Peyer's patch (tissue), 4 donors: ENCODE measurements around the gene SNED1. TPM values are rescaled to one million over a fixed set of nuclear protein-coding genes. Genes with fewer than 3 reads are reported as not detected.
A peak's percentile ranks its signal among the peaks of the same experiment; 100 is the strongest.

Experiments
- DNase-seq, 3 donors: peaks; one replicate each; pipeline ENCODE4 v3.0.0-alpha.2; 2017 to 2019
- H3K27ac ChIP-seq, 4 donors: fragments of 200-600 bp; sonication (generic); one replicate each; pipeline ENCODE4 v1.5.1; 2016 to 2019
- H3K27me3 ChIP-seq, 2 donors: fragments of 200-600 bp; sonication (generic); one replicate each; pipeline ENCODE4 v1.5.1; 2019
- H3K36me3 ChIP-seq, 3 donors: fragments of 200-600 bp; sonication (generic); one replicate each; pipeline ENCODE4 v1.5.1; 2016 to 2019
- H3K4me1 ChIP-seq, 4 donors: fragments of 200-600 bp; sonication (generic); one replicate each; pipeline ENCODE4 v1.5.1; 2016 to 2019
- H3K4me3 ChIP-seq, 4 donors: fragments of 200-600 bp; sonication (generic); 1 replicate in 3 of 4; 2 replicates in 1 of 4; pipeline ENCODE4 v1.5.1; 2016 to 2019; ENCODE audit warnings: mild to moderate bottlenecking in 1 of 4
- H3K9me3 ChIP-seq, 4 donors: fragments of 200-600 bp; sonication (generic); one replicate each; pipeline ENCODE4 v1.5.1; 2016 to 2019; ENCODE audit warnings: mild to moderate bottlenecking in 1 of 4
- POLR2A ChIP-seq, 2 donors: fragments of 450-650 bp; IDR thresholded peaks; one replicate each; pipeline ENCODE4 v1.5.1; 2017; ENCODE audit warnings: antibody characterized with exemption in 2 of 2, mild to moderate bottlenecking in 2 of 2, moderate library complexity in 2 of 2
- total RNA-seq, 4 donors: library from RNA; depleted of rRNA; stranded (reverse); fragments of >200 nt; gene quantifications; one replicate each; pipeline ENCODE4 v1.1.0, GENCODE V29; 2016
- TF ChIP-seq, protein P1 (sequence below), 6 experiments: fragments of 450-650 bp in 4 of 6; fragments of 200-600 bp in 2 of 6; sonication (generic) in 1 of 6; IDR thresholded peaks; one replicate each; pipeline ENCODE4 v1.5.1; 2017 to 2019; ENCODE audit warnings: antibody characterized with exemption in 6 of 6, mild to moderate bottlenecking in 3 of 6, moderate library complexity in 1 of 6

Gene SNED1
- total RNA-seq, 4 donors from 2014 or later = 6.8 to 83.3 (median 25.2) TPM

DNA sequence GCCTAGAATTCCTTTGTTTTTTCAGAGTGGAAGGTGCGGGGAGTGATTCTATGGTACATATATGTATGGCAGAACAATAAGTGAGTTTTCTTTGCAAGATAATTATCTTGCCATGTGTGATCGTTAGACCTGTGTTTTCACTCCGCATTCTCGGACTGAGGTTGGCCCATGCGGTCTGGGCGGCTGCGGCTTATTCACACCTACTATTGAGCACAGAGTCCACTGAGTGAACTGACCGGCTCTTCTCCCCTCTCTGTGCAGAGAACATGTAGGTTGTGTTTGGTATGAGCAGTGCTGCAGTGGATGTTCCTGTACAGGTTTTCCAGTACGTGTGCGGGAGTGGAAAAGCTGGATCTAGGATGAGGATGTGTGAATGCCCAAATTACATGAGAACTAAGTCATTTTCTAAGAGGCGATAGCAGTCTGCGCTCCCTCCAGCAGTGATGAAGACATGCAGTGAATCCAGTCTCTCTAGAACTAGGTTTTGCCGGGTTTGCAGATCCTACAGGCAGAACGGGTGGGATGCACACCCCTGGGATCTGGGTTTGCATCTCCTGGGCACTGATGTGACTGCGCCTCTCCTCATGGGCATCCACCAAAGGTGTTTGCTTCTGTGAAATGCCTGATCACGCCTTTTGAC lies 76.6 kb downstream of the SNED1 start:
- Histone ChIP-seq H3K36me3 (peaks cover 0 to 34% (median 0%) of the 10 kb centered on the region in 3 donors), H3K27ac (no peak overlapping the region), H3K4me3 (no peak overlapping the region), H3K27me3 (no peaks in the 10 kb centered on the region), H3K9me3 (no peaks in the 10 kb centered on the region), H3K4me1 (no peaks in the 10 kb centered on the region)
- no peak for TF ChIP-seq POLR2A (IDR thresholded peaks at IDR 0.05)
- TF ChIP-seq, protein P1, sequence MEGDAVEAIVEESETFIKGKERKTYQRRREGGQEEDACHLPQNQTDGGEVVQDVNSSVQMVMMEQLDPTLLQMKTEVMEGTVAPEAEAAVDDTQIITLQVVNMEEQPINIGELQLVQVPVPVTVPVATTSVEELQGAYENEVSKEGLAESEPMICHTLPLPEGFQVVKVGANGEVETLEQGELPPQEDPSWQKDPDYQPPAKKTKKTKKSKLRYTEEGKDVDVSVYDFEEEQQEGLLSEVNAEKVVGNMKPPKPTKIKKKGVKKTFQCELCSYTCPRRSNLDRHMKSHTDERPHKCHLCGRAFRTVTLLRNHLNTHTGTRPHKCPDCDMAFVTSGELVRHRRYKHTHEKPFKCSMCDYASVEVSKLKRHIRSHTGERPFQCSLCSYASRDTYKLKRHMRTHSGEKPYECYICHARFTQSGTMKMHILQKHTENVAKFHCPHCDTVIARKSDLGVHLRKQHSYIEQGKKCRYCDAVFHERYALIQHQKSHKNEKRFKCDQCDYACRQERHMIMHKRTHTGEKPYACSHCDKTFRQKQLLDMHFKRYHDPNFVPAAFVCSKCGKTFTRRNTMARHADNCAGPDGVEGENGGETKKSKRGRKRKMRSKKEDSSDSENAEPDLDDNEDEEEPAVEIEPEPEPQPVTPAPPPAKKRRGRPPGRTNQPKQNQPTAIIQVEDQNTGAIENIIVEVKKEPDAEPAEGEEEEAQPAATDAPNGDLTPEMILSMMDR (IDR thresholded peaks at IDR 0.05) = no peak
- no peak for DNase-seq

DNA sequence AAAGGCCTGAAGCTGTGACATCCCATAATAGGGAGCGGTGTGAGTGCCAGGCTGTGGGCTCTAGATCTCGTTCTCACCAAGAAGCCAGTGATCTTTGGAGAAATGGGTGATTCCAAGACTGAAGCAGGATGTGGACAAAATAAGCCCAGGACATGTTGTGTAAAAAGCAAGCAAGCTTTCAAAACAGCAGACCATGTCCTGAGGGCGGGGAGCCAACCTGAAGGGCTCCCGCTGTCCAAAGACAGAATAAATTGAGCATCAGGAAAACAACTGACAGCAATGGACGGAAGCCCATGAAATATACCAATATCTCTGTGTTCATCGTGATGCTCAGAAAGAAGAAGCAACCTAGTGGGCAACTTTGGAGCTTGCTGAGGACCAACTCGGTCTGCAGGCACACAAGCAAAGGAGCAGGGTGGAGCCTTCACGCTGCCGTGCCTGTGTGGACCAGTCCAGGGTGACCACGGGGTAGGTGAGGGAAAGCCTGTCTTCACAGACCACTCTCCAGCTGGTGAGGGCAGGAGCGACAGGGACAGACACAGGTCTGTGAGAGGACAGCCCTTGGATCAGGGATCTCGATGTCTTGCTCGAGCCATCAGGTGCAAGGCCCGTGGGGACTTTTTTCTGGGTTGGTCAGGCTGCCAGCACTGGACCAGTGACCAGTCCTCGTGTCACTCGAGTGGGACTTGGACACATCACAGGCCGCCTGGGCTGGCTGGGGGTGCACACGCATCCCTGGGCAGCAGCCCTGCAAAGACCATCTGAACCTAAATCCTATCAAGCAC lies 82.2 kb downstream of the SNED1 start:
- H3K27ac ChIP-seq = no peak overlapping the region
- no peak overlapping the region for H3K4me3 ChIP-seq
- no peaks in the 10 kb centered on the region for H3K27me3 ChIP-seq
- TF ChIP-seq POLR2A (IDR thresholded peaks at IDR 0.05) = no peak
- TF ChIP-seq, protein P1 (IDR thresholded peaks at IDR 0.05) = no peak
- DNase-seq = no peak
- no peaks in the 10 kb centered on the region for H3K4me1 ChIP-seq
- no peaks in the 10 kb centered on the region for H3K9me3 ChIP-seq
- H3K36me3 ChIP-seq = peaks cover 0 to 5% (median 0%) of the 10 kb centered on the region in 3 donors

DNA sequence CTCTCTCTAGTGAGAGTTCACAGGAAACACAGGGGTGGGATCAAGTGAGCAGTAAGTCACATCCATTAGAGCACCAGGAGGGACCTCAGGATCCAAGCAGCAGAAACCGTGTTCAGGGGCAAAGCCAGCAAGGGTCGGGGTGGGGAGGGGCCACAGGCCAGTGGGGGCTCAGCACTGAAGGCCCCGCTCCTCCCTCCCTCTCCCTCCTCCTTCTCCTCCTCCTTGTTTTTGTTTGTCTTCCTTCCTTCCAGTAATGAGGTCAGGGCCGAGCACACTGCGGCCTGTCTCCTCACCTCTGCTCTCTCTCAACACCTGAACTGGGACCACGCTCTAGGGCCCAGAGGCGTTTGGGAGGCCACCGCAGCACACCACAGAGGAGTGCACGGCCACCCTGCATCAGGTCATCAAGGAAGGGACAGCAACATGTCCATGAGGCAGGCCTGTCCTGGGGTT lies 82.8 kb downstream of the SNED1 start:
- no peaks in the 10 kb centered on the region for H3K27me3 ChIP-seq
- H3K4me1 ChIP-seq = no peaks in the 10 kb centered on the region
- H3K27ac ChIP-seq = no peak overlapping the region
- peaks cover 0 to 9% (median 0%) of the 10 kb centered on the region in 3 donors for H3K36me3 ChIP-seq
- DNase-seq = no peak
- no peaks in the 10 kb centered on the region for H3K9me3 ChIP-seq
- no peak overlapping the region for H3K4me3 ChIP-seq
- no peak for TF ChIP-seq POLR2A (IDR thresholded peaks at IDR 0.05)
- TF ChIP-seq, protein P1 (IDR thresholded peaks at IDR 0.05) = no peak

DNA sequence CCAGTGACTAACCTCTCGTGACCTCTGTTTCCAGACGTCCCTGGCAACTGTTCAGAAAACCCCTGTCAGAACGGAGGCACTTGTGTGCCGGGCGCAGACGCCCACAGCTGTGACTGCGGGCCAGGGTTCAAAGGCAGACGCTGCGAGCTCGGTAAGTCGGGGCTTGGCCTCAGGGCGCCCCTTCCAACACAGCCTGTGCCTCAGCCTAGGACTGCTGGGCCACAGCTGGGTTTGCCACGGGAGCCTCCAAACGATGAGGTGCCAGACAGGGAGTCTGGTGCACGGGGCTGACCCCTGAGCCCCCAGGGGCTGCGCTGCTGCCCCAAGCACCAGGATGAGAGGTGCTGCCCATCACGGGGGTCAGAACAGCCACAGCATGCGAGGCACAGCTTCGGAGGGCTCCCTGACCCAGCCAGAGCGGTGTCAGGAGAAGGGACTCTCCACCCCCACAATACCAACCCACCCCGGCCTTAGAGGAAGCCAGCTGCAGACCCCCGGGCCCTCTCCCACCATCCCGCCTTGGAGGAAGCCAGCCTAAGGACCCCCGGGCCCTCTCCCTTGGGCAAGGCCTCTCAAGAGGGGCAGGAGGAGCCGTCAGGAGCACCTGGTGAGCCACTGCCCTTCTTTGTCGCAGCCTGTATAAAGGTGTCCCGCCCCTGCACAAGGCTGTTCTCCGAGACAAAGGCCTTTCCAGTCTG lies 83.4 kb downstream of the SNED1 start:
- H3K4me1 ChIP-seq = no peaks in the 10 kb centered on the region
- DNase-seq = peak in 2 of 3 donors; percentile 46
- no peaks in the 10 kb centered on the region for H3K9me3 ChIP-seq

More for the DNA sequence above, 83.4 kb downstream of the SNED1 start:
- peaks cover 0 to 15% (median 0%) of the 10 kb centered on the region in 3 donors for H3K36me3 ChIP-seq
- H3K4me3 ChIP-seq = no peak overlapping the region
- TF ChIP-seq, protein P1 (IDR thresholded peaks at IDR 0.05) = no peak
- no peak for TF ChIP-seq POLR2A (IDR thresholded peaks at IDR 0.05)
- no peak overlapping the region for H3K27ac ChIP-seq
- H3K27me3 ChIP-seq = no peaks in the 10 kb centered on the region
